HG03520 (cell line): ENCODE measurements around the gene GPR89B.
"Not testable (repeated sequence)": the region's sequence is repeated elsewhere in the genome, so short reads cannot be mapped to it uniquely, and the experiment has no call there.

Experiments
- ATAC-seq: cut with Tn5 transposase; IDR thresholded peaks from one replicate; pipeline ENCODE4 v1.9.1; 2021; ENCODE audit warnings: mild to moderate bottlenecking, moderate library complexity; ENCODE audit not compliant: unreplicated experiment

Gene GPR89B

DNA sequence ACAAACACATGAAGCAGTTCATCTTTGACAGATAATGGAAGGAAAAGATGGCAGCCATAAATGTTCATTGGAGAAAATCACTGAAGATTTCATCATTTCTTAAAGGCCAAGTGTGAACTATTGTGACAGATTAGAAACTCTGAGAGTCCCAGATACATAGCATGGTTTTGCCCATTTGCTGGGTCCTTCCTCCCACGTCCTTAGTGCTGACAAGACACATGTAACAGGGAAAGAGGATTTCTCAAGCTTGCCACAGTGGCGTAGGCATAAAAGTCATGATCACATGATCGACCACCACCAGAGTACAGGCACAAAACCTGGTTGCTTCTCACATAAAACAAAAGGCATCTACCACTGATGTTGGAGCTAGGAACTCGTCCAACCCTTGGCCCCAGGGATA, 98.8 kb downstream of the GPR89B start:
- not testable (repeated sequence) for ATAC-seq

DNA sequence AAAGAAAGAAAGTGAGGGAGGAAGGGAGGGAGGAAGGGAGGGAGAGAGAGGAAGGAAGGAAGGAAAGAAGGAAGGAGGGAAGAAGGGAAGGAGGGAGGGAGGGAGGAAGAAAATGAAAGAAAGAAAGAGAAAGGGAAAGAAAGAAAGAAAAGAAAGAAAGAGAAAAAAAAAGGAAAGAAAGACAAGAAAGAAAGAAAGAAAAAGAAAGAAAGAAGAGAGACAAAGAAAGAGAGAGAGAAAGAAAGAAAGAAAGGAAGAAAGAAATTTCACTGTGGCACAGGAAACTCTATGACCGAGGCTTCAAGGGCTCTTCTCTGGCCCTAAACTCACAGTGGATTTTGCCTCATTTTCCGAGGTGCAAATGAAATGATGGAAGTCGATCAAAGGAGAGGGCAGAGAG, 104.0 kb downstream of the GPR89B start:
- not testable (repeated sequence) for ATAC-seq

DNA sequence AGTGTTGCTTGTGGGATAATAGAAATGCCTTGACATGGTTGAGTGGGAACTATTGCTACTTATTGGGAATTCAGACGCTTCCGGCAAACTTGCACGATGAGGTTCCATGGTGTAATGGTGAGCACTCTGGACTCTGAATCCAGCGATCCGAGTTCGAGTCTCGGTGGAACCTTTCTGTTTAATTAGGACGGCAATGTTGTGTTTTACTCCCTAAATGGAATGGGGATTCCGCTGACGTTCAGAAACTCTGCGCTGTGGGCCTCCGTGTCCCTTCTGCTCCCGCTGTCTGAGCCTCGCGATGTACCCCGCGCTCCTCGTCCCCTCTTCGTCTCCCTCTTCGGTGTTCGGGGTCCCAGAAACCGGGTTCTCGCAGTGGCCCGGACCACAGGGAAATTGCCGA, 104.5 kb downstream of the GPR89B start:
- not testable (repeated sequence) for ATAC-seq

DNA sequence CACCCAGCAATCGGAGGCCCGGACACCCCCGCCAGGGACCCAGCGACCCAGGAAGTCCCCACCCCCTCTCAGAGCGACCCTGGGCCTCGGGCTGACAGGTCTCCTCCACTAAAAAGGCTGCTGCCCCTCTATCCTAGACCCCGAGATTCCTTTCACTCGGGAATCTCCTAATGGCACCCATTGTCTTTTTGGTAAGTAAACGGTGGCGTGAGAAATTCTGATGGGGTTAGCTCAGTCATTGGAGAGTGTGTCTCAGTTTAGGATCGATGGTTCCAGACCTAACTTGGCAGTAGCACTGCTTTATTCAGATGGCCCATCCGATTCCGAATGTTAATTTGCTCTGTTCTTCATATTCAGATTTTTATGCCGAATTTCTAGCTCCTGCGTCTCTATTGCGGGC, 104.9 kb downstream of the GPR89B start:
- ATAC-seq, result not testable (repeated sequence)

DNA sequence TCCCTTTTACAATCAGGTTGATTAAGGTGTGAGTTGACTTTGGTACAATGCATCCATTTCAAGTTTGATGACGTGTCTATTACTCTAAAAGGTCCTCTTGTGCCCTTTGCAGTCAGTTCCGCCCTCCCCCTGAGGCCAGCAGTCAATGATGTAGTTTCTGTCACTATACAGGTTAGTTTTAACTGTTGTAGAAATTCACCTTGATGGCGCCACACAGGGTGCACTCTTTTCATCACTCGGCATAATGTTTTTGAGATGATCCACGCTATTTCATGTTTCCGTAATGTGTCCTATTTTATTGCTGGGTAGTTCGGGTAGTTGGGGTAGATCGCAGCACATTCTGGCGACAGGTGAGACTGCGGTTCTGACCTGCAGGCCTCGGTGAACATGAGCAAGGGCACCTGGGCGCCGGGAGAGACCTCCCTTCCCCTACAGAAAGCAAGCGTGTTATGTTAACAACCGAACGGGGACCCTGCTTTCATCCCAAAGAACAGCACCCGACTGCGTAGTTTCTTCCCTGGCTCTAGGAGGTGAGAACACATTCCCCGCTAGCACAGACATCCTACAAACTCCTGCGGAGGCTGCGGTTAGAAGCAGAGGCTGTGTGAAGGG, 109.7 kb downstream of the GPR89B start:
- not testable (repeated sequence) for ATAC-seq

DNA sequence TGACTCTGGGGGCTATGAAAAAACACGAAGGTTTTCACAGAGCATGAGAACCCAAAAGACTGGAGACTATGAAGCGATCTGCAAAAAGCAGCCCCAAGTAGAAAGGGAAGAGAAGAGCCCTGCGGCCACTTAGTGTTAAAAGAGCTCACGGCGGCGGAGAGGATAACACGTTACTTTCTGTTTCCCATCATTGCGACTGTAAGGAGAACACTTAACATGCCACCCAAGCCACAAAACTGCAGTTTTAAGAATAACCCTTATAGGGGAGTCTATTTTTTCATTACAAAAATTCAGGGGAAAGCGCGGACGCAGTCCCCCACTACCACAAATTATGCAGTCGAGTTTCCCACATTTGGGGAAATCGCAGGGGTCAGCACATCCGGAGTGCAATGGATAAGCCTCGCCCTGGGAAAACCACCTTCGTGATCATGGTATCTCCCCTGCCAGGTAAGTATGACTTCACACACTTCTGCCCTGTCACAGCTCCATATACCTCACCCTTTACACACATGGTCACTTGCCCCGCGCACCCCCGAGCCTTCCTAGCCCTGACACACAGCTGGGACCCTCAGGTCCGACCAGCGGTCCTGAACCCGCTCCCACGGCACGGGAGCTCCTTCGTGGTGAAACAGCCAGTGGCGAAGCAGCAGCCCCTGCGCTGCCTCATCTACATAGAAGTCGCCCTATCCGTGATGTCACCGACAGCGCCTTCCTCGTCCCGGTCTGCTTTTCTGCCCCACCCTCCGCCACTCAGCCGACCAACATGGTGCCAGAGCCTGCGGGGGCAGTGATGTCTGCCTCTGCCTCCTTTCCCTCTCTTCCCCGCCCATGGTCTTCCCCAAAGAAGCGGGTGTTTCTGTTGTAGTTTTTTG, 110.5 kb downstream of the GPR89B start:
- peak; percentile 67 for ATAC-seq
